Stimulated activated CD8-positive, alpha-beta memory T cell treated with anti-CD3 and anti-CD28 coated beads, Interleukin-12 subunit alpha, Interleukin-12 subunit beta, amount 100 ng/mL, for 1 hour (primary cell): ENCODE data around the gene RC3H1.

ENCODE experiments used
- DNase-seq: peaks from one replicate; pipeline ENCODE4 v3.0.0-alpha.2; 2020; ENCODE audit warnings: low read depth

Gene RC3H1

DNA sequence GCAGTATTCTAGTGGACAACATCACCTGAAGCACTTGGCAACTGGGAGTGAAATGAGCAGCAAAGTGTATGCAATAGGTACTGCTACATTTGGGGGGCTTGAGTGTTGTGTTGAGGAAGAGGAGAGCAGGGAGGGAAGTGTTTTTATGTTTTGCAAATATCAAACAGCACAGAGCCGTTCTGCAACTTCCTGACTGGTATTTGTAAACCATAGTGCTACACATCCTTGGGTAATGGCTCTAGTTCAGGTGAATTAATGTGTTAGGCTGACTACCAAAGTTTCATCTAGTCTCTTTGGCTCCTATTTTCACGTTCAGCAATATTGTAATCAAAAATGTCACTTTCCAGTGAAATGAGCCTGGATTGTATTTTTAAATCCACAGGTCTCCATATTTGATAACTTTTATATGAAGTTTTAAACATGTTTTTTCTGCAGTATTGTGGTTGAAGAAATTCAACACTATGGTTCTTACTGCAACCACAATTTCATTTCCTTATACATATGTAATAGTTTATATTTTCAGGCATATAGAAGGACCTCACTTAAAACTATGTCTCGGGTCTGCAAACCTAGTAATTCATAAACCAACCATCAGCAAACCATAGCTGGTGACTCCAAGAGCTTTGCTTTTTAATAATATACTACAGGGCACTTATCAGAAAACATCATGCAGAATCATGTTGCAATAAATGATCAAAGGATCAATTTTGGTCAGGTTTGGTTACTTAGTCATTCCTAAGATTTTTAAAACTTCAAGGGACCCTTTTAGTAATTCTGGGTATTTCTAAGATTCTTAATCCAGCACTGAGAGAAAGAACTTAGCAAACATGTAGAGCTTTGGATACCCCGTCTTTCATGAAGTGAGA is 135.2 kb downstream of the RC3H1 start:
- DNase-seq, result no peak

DNA sequence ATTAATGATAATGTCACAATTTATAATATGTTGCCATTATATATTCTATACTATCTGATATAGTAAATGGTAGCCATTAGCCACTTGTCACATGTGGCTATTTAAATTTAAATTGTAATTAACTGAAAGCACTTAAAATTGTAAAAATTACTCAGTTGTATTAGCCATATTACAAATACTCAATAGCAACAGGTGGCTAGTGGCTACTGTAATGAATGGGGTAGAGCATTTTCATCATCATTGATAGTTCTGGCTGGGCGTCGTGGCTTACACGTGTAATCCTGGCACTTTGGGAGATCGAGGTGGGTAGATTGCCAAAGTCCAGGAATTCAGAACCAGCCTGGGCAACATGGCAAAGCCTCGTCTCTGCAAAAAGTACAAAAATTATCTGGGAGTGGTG is 137.5 kb downstream of the RC3H1 start:
- no peak for DNase-seq
